Measurements from ENCODE around the gene PRKCB.

PRKCB gene

DNA sequence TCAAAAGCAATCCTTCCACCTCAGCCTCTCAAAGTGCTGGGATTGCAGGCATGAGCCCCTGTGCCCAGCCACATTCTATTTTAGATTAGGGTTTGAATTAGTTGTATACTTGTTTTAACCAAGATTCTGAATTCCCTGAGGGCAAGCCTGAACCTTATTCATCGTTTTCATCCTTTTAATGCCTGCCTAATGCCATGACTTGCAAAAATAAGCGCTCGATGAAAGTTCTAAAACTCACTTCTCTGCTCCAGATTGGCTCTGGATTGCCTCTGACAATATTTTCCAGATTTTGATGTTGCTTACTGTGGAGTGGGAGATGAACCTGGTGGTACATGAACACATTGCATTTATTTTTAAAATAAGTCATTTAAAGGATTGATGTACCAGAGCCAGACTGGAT, 329.5 kb downstream of the PRKCB start:
- Histone ChIP-seq H4K20me1 (ENCODE audit: insufficient read depth, low read length, poor library complexity, severe bottlenecking) (no peaks in the 10 kb centered on the region), H3F3A (ENCODE audit: low read depth) (no peaks in the 10 kb centered on the region)
- TF ChIP-seq CTCF (conservative IDR thresholded peaks at IDR 0.05; ENCODE audit: low read length), result no peak
- TF ChIP-seq EZH2phosphoT487 (IDR thresholded peaks at IDR 0.05; ENCODE audit: borderline replicate concordance), result no peak

GRCh38 chr16:24166661-24167528, 331.1 kb downstream of the PRKCB start:
- H3K9me3 ChIP-seq (ENCODE audit: insufficient read depth, low read depth, low read length), result no peaks in the 10 kb centered on the region
- no peak overlapping the region for H3K9ac ChIP-seq (ENCODE audit: low read depth, low read length, poor library complexity, severe bottlenecking)
- no peaks in the 10 kb centered on the region for H4K20me1 ChIP-seq (ENCODE audit: insufficient read depth, low read length, poor library complexity, severe bottlenecking)
- H3K9me2 ChIP-seq (replicated peaks; ENCODE audit: low read depth, low read length), result no peaks in the 10 kb centered on the region
- no peaks in the 10 kb centered on the region for H3K4me1 ChIP-seq (ENCODE audit: insufficient read depth, low read length, poor library complexity, severe bottlenecking)
- H3K4me2 ChIP-seq (ENCODE audit: low read depth, low read length, poor library complexity, severe bottlenecking), result no peak overlapping the region
- H2AFZ ChIP-seq (ENCODE audit: low read length), result no peak overlapping the region
- no peaks in the 10 kb centered on the region for H3K27me3 ChIP-seq (ENCODE audit: insufficient read depth, low read length, poor library complexity, severe bottlenecking)
- no peaks in the 10 kb centered on the region for H3K79me2 ChIP-seq (ENCODE audit: insufficient read depth, low read length)
- TF ChIP-seq EZH2phosphoT487 (IDR thresholded peaks at IDR 0.05; ENCODE audit: borderline replicate concordance) (no peak), CTCF (conservative IDR thresholded peaks at IDR 0.05; ENCODE audit: low read length) (no peak)
- H3K4me3 ChIP-seq (ENCODE audit: low read length, poor library complexity, severe bottlenecking), result no peak overlapping the region
- no peaks in the 10 kb centered on the region for H3F3A ChIP-seq (ENCODE audit: low read depth)
- peaks cover 31% of the 10 kb centered on the region; the same call in 1 of the 2 replicates for H3K36me3 ChIP-seq (ENCODE audit: insufficient read depth, low read length)

More for the DNA sequence above, 329.5 kb downstream of the PRKCB start:
- H3K9me2 ChIP-seq (replicated peaks; ENCODE audit: low read depth, low read length), result no peaks in the 10 kb centered on the region
- H3K4me3 ChIP-seq (ENCODE audit: low read length, poor library complexity, severe bottlenecking), result no peak overlapping the region
- no peaks in the 10 kb centered on the region for H3K79me2 ChIP-seq (ENCODE audit: insufficient read depth, low read length)
- no peaks in the 10 kb centered on the region for H3K9me3 ChIP-seq (ENCODE audit: insufficient read depth, low read depth, low read length)
- no peak overlapping the region for H3K4me2 ChIP-seq (ENCODE audit: low read depth, low read length, poor library complexity, severe bottlenecking)
- H3K4me1 ChIP-seq (ENCODE audit: insufficient read depth, low read length, poor library complexity, severe bottlenecking), result no peaks in the 10 kb centered on the region
- H3K27me3 ChIP-seq (ENCODE audit: insufficient read depth, low read length, poor library complexity, severe bottlenecking), result no peaks in the 10 kb centered on the region
- H2AFZ ChIP-seq (ENCODE audit: low read length), result no peak overlapping the region
- no peak overlapping the region for H3K9ac ChIP-seq (ENCODE audit: low read depth, low read length, poor library complexity, severe bottlenecking)
- peaks cover 33% of the 10 kb centered on the region; the same call in 1 of the 2 replicates for H3K36me3 ChIP-seq (ENCODE audit: insufficient read depth, low read length)

DNA sequence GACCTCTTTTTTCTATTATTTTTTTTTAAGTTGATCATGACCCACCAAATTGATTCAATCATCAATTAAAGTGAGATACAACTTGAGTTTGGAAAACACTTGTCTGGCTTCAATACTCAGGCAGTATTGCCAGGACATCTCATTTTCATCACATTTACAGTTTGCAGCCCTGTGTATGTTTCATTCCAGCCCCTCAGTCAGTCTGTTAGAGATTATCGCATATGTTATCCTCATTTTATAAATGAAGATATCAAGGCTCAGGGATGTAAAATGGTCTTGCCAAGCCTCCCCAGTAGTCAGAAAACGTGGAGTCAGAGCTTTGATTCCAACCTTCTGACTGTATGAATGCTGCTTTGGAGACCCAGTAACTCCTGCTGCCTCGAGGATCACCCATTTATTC, 333.1 kb downstream of the PRKCB start:
- Histone ChIP-seq H3F3A (ENCODE audit: low read depth) (no peaks in the 10 kb centered on the region), H3K9me2 (replicated peaks; ENCODE audit: low read depth, low read length) (no peaks in the 10 kb centered on the region), H2AFZ (ENCODE audit: low read length) (no peak overlapping the region), H3K79me2 (ENCODE audit: insufficient read depth, low read length) (no peaks in the 10 kb centered on the region), H3K9me3 (ENCODE audit: insufficient read depth, low read depth, low read length) (no peaks in the 10 kb centered on the region), H3K4me2 (ENCODE audit: low read depth, low read length, poor library complexity, severe bottlenecking) (no peak overlapping the region), H3K4me1 (ENCODE audit: insufficient read depth, low read length, poor library complexity, severe bottlenecking) (no peaks in the 10 kb centered on the region), H4K20me1 (ENCODE audit: insufficient read depth, low read length, poor library complexity, severe bottlenecking) (no peaks in the 10 kb centered on the region), H3K27me3 (ENCODE audit: insufficient read depth, low read length, poor library complexity, severe bottlenecking) (no peaks in the 10 kb centered on the region), H3K36me3 (ENCODE audit: insufficient read depth, low read length) (peaks cover 50% of the 10 kb centered on the region; the same call in 1 of the 2 replicates), H3K4me3 (ENCODE audit: low read length, poor library complexity, severe bottlenecking) (no peak overlapping the region), H3K9ac (ENCODE audit: low read depth, low read length, poor library complexity, severe bottlenecking) (no peak overlapping the region)
- no peak for TF ChIP-seq CTCF (conservative IDR thresholded peaks at IDR 0.05; ENCODE audit: low read length)
- no peak for TF ChIP-seq EZH2phosphoT487 (IDR thresholded peaks at IDR 0.05; ENCODE audit: borderline replicate concordance)
